ENCODE data around the gene SFT2D1.
"Not testable (repeated sequence)": the region's sequence is repeated elsewhere in the genome, so short reads cannot be mapped to it uniquely, and the experiment has no call there.

The SFT2D1 gene

GRCh38 chr6:166364456-166364855 is 22.1 kb upstream of the SFT2D1 start:
- in situ Hi-C loops (cut with MboI; ENCODE audit: low sequenced_read_pairs), result no loop called here

- in situ Hi-C loops (cut with MboI; ENCODE audit: low sequenced_read_pairs), result not testable (repeated sequence)
These were observed 20.1 kb upstream of the SFT2D1 start for GRCh38 chr6:166362427-166362826.

GRCh38 chr6:166361077-166361429 is 18.7 kb upstream of the SFT2D1 start:
- in situ Hi-C loops (cut with MboI; ENCODE audit: low sequenced_read_pairs), result no loop called here

GRCh38 chr6:166360243-166361076 is 18.1 kb upstream of the SFT2D1 start:
- in situ Hi-C loops (cut with MboI; ENCODE audit: low sequenced_read_pairs), result no loop called here

- in situ Hi-C loops (cut with MboI; ENCODE audit: low sequenced_read_pairs), result no loop called here
These were observed 13.2 kb upstream of the SFT2D1 start for GRCh38 chr6:166355552-166355951.

- in situ Hi-C loops (cut with MboI; ENCODE audit: low sequenced_read_pairs), result no loop called here
These were observed 12.6 kb upstream of the SFT2D1 start for GRCh38 chr6:166354965-166355364.

GRCh38 chr6:166354143-166354542 is 11.8 kb upstream of the SFT2D1 start:
- in situ Hi-C loops (cut with MboI; ENCODE audit: low sequenced_read_pairs), result no loop called here

- in situ Hi-C loops (cut with MboI; ENCODE audit: low sequenced_read_pairs), result no loop called here
These were observed 11.2 kb upstream of the SFT2D1 start for GRCh38 chr6:166353507-166353906.

GRCh38 chr6:166352923-166353322 is 10.6 kb upstream of the SFT2D1 start:
- in situ Hi-C loops (cut with MboI; ENCODE audit: low sequenced_read_pairs), result no loop called here

- in situ Hi-C loops (cut with MboI; ENCODE audit: low sequenced_read_pairs), result no loop called here
These were observed 9.5 kb upstream of the SFT2D1 start for GRCh38 chr6:166351715-166352285.

GRCh38 chr6:166348305-166348949 is 6.1 kb upstream of the SFT2D1 start:
- in situ Hi-C loops (cut with MboI; ENCODE audit: low sequenced_read_pairs), result no loop called here

GRCh38 chr6:166346965-166347364 is 4.6 kb upstream of the SFT2D1 start:
- in situ Hi-C loops (cut with MboI; ENCODE audit: low sequenced_read_pairs), result no loop called here

GRCh38 chr6:166346449-166346848 is 4.1 kb upstream of the SFT2D1 start:
- in situ Hi-C loops (cut with MboI; ENCODE audit: low sequenced_read_pairs), result no loop called here

GRCh38 chr6:166345672-166346071 is 3.3 kb upstream of the SFT2D1 start:
- in situ Hi-C loops (cut with MboI; ENCODE audit: low sequenced_read_pairs), result not testable (repeated sequence)

- in situ Hi-C loops (cut with MboI; ENCODE audit: low sequenced_read_pairs), result not testable (repeated sequence)
These were observed 2.6 kb upstream of the SFT2D1 start for GRCh38 chr6:166344921-166345320.

GRCh38 chr6:166344240-166344639 is 1.9 kb upstream of the SFT2D1 start:
- in situ Hi-C loops (cut with MboI; ENCODE audit: low sequenced_read_pairs), result no loop called here

GRCh38 chr6:166343150-166343487 is 774 bp upstream of the SFT2D1 start:
- in situ Hi-C loops (cut with MboI; ENCODE audit: low sequenced_read_pairs), result no loop called here

GRCh38 chr6:166341977-166342348 is 382 bp downstream of the SFT2D1 start:
- in situ Hi-C loops (cut with MboI; ENCODE audit: low sequenced_read_pairs), result no loop called here

GRCh38 chr6:166341464-166341863 is 881 bp downstream of the SFT2D1 start:
- in situ Hi-C loops (cut with MboI; ENCODE audit: low sequenced_read_pairs), result no loop called here

- in situ Hi-C loops (cut with MboI; ENCODE audit: low sequenced_read_pairs), result no loop called here
These were observed 3.5 kb downstream of the SFT2D1 start for GRCh38 chr6:166338854-166339253.

GRCh38 chr6:166336847-166337246 is 5.5 kb downstream of the SFT2D1 start:
- in situ Hi-C loops (cut with MboI; ENCODE audit: low sequenced_read_pairs), result no loop called here

Measured in hTERT RPE-1 (cell line).